Right lobe of liver (tissue), 4 donors: ENCODE results near the gene CENPK.

Source experiments
- CTCF ChIP-seq, 4 donors: fragments of 200-600 bp in 3 of 4; fragments of 450-650 bp in 1 of 4; IDR thresholded peaks; one replicate each; pipeline versions ENCODE4 v1.5.1 to v1.8.0; 2016 to 2022; ENCODE audit warnings: antibody characterized with exemption in 4 of 4, mild to moderate bottlenecking in 2 of 4
- POLR2A ChIP-seq: fragments of 450-650 bp; IDR thresholded peaks from one replicate; pipeline ENCODE4 v1.6.1; 2017; ENCODE audit warnings: antibody characterized with exemption, mild to moderate bottlenecking
- donor health status: DM: no; HTN: no; CAD: no.
- donor health status: DM: no; HTN: no; CAD: no.
- donor health status: DM: no; HTN: yes; CAD: no.

GRCh38 chr5:65566505-65566904, 3.5 kb upstream of the CENPK start:
- TF ChIP-seq CTCF (IDR thresholded peaks at IDR 0.05) (no peak), POLR2A (no peak)
